GM12891 (cell line): ENCODE results near the gene LMBRD1.

ENCODE experiments used
- POLR2A ChIP-seq: IDR thresholded peaks from 2 replicates; pipeline ENCODE4 v1.6.1; 2011; ENCODE audit warnings: low read depth, low read length, control low read depth
- POLR2AphosphoS5 ChIP-seq: IDR thresholded peaks from 2 replicates; pipeline ENCODE4 v1.6.1; 2011; ENCODE audit warnings: low read depth, low read length, control low read depth
- TAF1 ChIP-seq: IDR thresholded peaks from 2 replicates; pipeline ENCODE4 v1.6.1; 2011; ENCODE audit warnings: low read depth, low read length, control low read depth

GRCh38 chr6:69817358-69817757 lies 20.5 kb upstream of the LMBRD1 start:
- TF ChIP-seq POLR2AphosphoS5 (no peak), TAF1 (no peak), POLR2A (no peak)
